Tibial nerve (tissue), 4 donors: ENCODE data around the gene BRINP3. TPM values are rescaled to one million over a fixed set of nuclear protein-coding genes. Genes with fewer than 3 reads are reported as not detected.

Experiments used
- DNase-seq, 2 donors: peaks; one replicate each; pipeline ENCODE4 v3.0.0-alpha.2; 2019; ENCODE audit warnings: low spot score in 2 of 2
- H3K27ac ChIP-seq, 4 donors: fragments of 200-600 bp; sonication (generic) in 3 of 4; one replicate each; pipeline ENCODE4 v1.5.1; 2017 to 2019; ENCODE audit warnings: mild to moderate bottlenecking in 1 of 4
- H3K27me3 ChIP-seq, 2 donors: fragments of 200-600 bp; sonication (generic) in 1 of 2; one replicate each; pipeline versions ENCODE4 v1.5.1 to v1.6.0; 2017 to 2019
- H3K36me3 ChIP-seq, 3 donors: fragments of 200-600 bp; sonication (generic); one replicate each; pipeline ENCODE4 v1.5.1; 2018 to 2019
- H3K4me1 ChIP-seq, 4 donors: fragments of 200-600 bp; sonication (generic) in 3 of 4; one replicate each; pipeline ENCODE4 v1.5.1; 2017 to 2019
- H3K4me3 ChIP-seq, 4 donors: fragments of 200-600 bp; sonication (generic) in 3 of 4; one replicate each; pipeline ENCODE4 v1.5.1; 2017 to 2019; ENCODE audit warnings: mild to moderate bottlenecking in 1 of 4, moderate library complexity in 1 of 4
- H3K9me3 ChIP-seq, 4 donors: fragments of 200-600 bp; sonication (generic) in 3 of 4; one replicate each; pipeline ENCODE4 v1.5.1; 2017 to 2019
- EP300 ChIP-seq, 2 donors: sonication (generic); formaldehyde crosslinking; IDR thresholded peaks; one replicate each; pipeline ENCODE4 v1.6.1; 2017; ENCODE audit warnings: antibody characterized with exemption in 2 of 2, mild to moderate bottlenecking in 1 of 2
- POLR2A ChIP-seq, 2 donors: fragments of 450-650 bp; IDR thresholded peaks; one replicate each; pipeline ENCODE4 v1.6.1; 2017; ENCODE audit warnings: antibody characterized with exemption in 2 of 2, mild to moderate bottlenecking in 2 of 2, moderate library complexity in 2 of 2
- WGBS, 2 donors: methylation state at CpG; one replicate each; pipeline ENCODE4 v1.1.5; 2018; 5-methylcytosine and 5-hydroxymethylcytosine counted together
- total RNA-seq, 4 donors: library from RNA; depleted of rRNA; stranded (reverse); fragments of >200 nt; gene quantifications; one replicate each; pipeline ENCODE4 v1.1.0, GENCODE V29; 2016
- TF ChIP-seq, protein P1 (sequence below), 5 experiments: fragments of 200-600 bp in 3 of 5; fragments of 450-650 bp in 2 of 5; sonication (generic) in 3 of 5; IDR thresholded peaks; one replicate each; pipeline ENCODE4 v1.5.1; 2016 to 2019; ENCODE audit warnings: antibody characterized with exemption in 5 of 5, mild to moderate bottlenecking in 3 of 5, moderate library complexity in 2 of 5

BRINP3 gene
- total RNA-seq, 4 donors from 2014 or later = 0.20 to 0.21 TPM; not detected in 2

DNA sequence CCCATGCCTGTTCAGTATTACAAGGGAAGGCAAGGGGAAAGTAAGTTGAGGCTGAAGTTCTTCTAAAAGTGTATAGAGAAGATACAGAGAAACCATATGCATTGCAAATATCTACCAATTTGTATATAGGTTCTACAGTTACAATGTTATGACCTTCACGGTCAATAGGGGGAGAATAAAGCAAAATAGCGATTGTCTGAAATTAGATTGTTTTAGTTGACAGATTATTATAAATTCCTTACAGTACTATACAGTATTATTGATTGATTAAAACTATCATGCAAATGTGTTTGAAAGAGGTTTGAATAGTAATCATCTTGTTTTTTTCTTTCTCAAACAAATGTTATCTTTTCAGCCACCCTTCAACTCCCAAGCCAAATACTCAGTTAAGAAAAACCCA, 13.7 kb upstream of the BRINP3 start:
- no peak for DNase-seq
- 94 to 97% methylated on average over 2 of the region's 2 CpGs for WGBS, 2 donors
- H3K9me3 ChIP-seq = no peaks in the 10 kb centered on the region
- no peaks in the 10 kb centered on the region for H3K36me3 ChIP-seq
- no peak overlapping the region for H3K4me3 ChIP-seq
- no peaks in the 10 kb centered on the region for H3K27me3 ChIP-seq
- TF ChIP-seq, protein P1, sequence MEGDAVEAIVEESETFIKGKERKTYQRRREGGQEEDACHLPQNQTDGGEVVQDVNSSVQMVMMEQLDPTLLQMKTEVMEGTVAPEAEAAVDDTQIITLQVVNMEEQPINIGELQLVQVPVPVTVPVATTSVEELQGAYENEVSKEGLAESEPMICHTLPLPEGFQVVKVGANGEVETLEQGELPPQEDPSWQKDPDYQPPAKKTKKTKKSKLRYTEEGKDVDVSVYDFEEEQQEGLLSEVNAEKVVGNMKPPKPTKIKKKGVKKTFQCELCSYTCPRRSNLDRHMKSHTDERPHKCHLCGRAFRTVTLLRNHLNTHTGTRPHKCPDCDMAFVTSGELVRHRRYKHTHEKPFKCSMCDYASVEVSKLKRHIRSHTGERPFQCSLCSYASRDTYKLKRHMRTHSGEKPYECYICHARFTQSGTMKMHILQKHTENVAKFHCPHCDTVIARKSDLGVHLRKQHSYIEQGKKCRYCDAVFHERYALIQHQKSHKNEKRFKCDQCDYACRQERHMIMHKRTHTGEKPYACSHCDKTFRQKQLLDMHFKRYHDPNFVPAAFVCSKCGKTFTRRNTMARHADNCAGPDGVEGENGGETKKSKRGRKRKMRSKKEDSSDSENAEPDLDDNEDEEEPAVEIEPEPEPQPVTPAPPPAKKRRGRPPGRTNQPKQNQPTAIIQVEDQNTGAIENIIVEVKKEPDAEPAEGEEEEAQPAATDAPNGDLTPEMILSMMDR (IDR thresholded peaks at IDR 0.05) = no peak
- TF ChIP-seq POLR2A (IDR thresholded peaks at IDR 0.05) = no peak
- TF ChIP-seq EP300 (IDR thresholded peaks at IDR 0.05) = no peak
- no peak overlapping the region for H3K27ac ChIP-seq
- no peaks in the 10 kb centered on the region for H3K4me1 ChIP-seq

DNA sequence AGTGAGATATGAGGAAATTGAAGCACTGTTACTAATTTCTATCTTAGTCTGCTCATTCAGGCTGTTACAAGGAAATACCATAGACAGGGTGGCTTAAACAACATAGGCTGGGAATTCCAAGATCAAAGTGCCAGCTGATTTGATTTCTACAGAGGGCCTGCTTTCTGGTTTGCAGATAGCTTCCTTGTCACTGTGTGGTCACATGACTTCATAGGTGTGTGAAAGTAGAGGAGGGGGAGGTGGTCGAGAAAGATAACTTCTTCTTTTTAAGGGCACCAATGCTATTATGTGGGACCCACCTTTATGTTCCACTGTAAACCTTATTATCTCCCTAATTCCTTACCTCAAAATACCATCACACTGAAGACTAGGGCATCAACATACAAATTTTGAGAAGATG, 6.4 kb upstream of the BRINP3 start:
- H3K4me1 ChIP-seq = peaks cover 0 to 6% (median 0%) of the 10 kb centered on the region in 4 donors
- no peaks in the 10 kb centered on the region for H3K27me3 ChIP-seq
- DNase-seq = no peak
- H3K27ac ChIP-seq = no peak overlapping the region
- 81 to 82% methylated on average over 1 of the region's 1 CpG for WGBS, 2 donors
- no peaks in the 10 kb centered on the region for H3K36me3 ChIP-seq
- H3K9me3 ChIP-seq = no peaks in the 10 kb centered on the region
- H3K4me3 ChIP-seq = no peak overlapping the region
- TF ChIP-seq EP300 (IDR thresholded peaks at IDR 0.05) = no peak

DNA sequence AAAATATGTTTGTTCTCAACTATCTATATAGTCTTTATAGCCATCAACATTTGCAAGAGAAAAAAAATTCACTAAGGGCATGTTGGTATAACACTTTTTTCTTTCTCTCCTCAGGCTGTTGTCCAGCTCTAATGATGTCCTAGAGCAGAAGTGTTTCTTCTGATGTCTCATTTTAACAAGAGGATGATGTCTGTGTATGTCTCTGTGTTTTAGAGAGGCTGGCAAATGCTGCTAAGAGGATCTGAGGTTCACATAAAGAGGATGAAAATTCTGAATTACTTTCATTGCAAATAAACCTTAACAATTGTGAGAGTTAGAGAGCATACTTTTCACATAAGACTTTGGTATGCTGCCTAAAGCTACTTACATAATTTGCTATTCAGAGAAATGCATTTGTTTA, 2.6 kb upstream of the BRINP3 start:
- TF ChIP-seq, protein P1 (IDR thresholded peaks at IDR 0.05) = no peak
- TF ChIP-seq POLR2A (IDR thresholded peaks at IDR 0.05) = no peak
- no peak for TF ChIP-seq EP300 (IDR thresholded peaks at IDR 0.05)
- Histone ChIP-seq H3K36me3 (no peaks in the 10 kb centered on the region), H3K4me1 (peaks cover 0 to 32% (median 0%) of the 10 kb centered on the region in 4 donors), H3K27me3 (peaks cover 0 to 25% of the 10 kb centered on the region in 2 donors), H3K27ac (no peak overlapping the region), H3K9me3 (no peaks in the 10 kb centered on the region), H3K4me3 (no peak overlapping the region)
- DNase-seq = no peak

GRCh38 chr1:190479516-190479915, 1.9 kb upstream of the BRINP3 start:
- 48 to 54% methylated on average over 4 of the region's 4 CpGs for WGBS, 2 donors
- Histone ChIP-seq H3K27me3 (peaks cover 0 to 26% of the 10 kb centered on the region in 2 donors), H3K4me3 (no peak overlapping the region), H3K9me3 (no peaks in the 10 kb centered on the region), H3K27ac (no peak overlapping the region), H3K36me3 (no peaks in the 10 kb centered on the region), H3K4me1 (peaks cover 0 to 36% (median 0%) of the 10 kb centered on the region in 4 donors)
- TF ChIP-seq EP300 (IDR thresholded peaks at IDR 0.05) (no peak), POLR2A (IDR thresholded peaks at IDR 0.05) (no peak)
- TF ChIP-seq, protein P1 (IDR thresholded peaks at IDR 0.05) = no peak
- DNase-seq = no peak

DNA sequence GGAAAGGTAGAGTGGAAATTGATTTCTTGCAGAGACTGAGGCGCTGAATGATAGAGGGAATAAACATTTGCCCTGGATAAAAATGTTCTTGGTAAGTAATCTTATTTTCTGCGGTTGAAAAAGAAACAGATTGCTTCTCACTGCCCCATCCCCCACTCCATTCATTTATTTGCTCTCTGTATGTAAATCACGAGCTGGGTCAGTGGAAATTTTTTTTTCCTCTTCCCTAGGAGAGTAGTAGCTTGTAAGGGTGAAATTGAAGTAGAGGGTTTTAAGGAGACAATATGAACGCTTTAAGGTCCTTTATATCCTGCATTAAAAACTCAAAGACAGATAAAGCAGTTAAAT, 1.4 kb upstream of the BRINP3 start:
- no peaks in the 10 kb centered on the region for H3K36me3 ChIP-seq
- 12% methylated on average over 4 of the region's 4 CpGs for WGBS, 2 donors
- peaks cover 0 to 37% (median 0%) of the 10 kb centered on the region in 4 donors for H3K4me1 ChIP-seq
- peaks cover 0 to 26% of the 10 kb centered on the region in 2 donors for H3K27me3 ChIP-seq
- DNase-seq = no peak
- peak overlapping the region; percentile 16 to 49 (median 44) for H3K4me3 ChIP-seq
- TF ChIP-seq, protein P1 (IDR thresholded peaks at IDR 0.05) = no peak
- TF ChIP-seq POLR2A (IDR thresholded peaks at IDR 0.05) = no peak
- TF ChIP-seq EP300 (IDR thresholded peaks at IDR 0.05) = no peak
- H3K27ac ChIP-seq = peak overlapping the region in 1 of 4 donors; percentile 30
- no peaks in the 10 kb centered on the region for H3K9me3 ChIP-seq
